ENCODE measurements around the gene PUSL1.
"Not testable (repeated sequence)": the region's sequence is repeated elsewhere in the genome, so short reads cannot be mapped to it uniquely, and the experiment has no call there.

Gene PUSL1

GRCh38 chr1:1309251-1310108 lies 1.1 kb downstream of the PUSL1 start:
- no peak for DNase-seq (ENCODE audit: low spot score)

- no peak for DNase-seq (ENCODE audit: low spot score)
Observed at GRCh38 chr1:1310109-1310385, 1.6 kb downstream of the PUSL1 start.

GRCh38 chr1:1310476-1311053 lies 2.2 kb downstream of the PUSL1 start:
- no peak for DNase-seq (ENCODE audit: low spot score)

- no peak for DNase-seq (ENCODE audit: low spot score)
Observed at GRCh38 chr1:1311107-1312104, 3.0 kb downstream of the PUSL1 start.

- no peak for DNase-seq (ENCODE audit: low spot score)
Observed at GRCh38 chr1:1312450-1313314, 4.3 kb downstream of the PUSL1 start.

- DNase-seq (ENCODE audit: low spot score): no peak
Observed at GRCh38 chr1:1313500-1314236, 5.3 kb downstream of the PUSL1 start.

- no peak for DNase-seq (ENCODE audit: low spot score)
Observed at GRCh38 chr1:1314237-1314586, 5.8 kb downstream of the PUSL1 start.

GRCh38 chr1:1314678-1315335 lies 6.4 kb downstream of the PUSL1 start:
- DNase-seq (ENCODE audit: low spot score): no peak

- no peak for DNase-seq (ENCODE audit: low spot score)
Observed at GRCh38 chr1:1315435-1315954, 7.1 kb downstream of the PUSL1 start.

GRCh38 chr1:1316199-1316598 lies 7.8 kb downstream of the PUSL1 start:
- DNase-seq (ENCODE audit: low spot score): not testable (repeated sequence)

- DNase-seq (ENCODE audit: low spot score): no peak
Observed at GRCh38 chr1:1317420-1317819, 9.0 kb downstream of the PUSL1 start.

- DNase-seq (ENCODE audit: low spot score): no peak
Observed at GRCh38 chr1:1318131-1318652, 9.8 kb downstream of the PUSL1 start.

- DNase-seq (ENCODE audit: low spot score): no peak
Observed at GRCh38 chr1:1318777-1319645, 10.6 kb downstream of the PUSL1 start.

- DNase-seq (ENCODE audit: low spot score): no peak
Observed at GRCh38 chr1:1319646-1319941, 11.2 kb downstream of the PUSL1 start.

- no peak for DNase-seq (ENCODE audit: low spot score)
Observed at GRCh38 chr1:1320666-1321448, 12.5 kb downstream of the PUSL1 start.

GRCh38 chr1:1321477-1321876 lies 13.1 kb downstream of the PUSL1 start:
- DNase-seq (ENCODE audit: low spot score): no peak

GRCh38 chr1:1322418-1322817 lies 14.0 kb downstream of the PUSL1 start:
- DNase-seq (ENCODE audit: low spot score): no peak

GRCh38 chr1:1322952-1323351 lies 14.6 kb downstream of the PUSL1 start:
- no peak for DNase-seq (ENCODE audit: low spot score)

Data from SK-N-DZ (cell line).